ENCODE data around the gene KLF15. TPM values are rescaled to one million over a fixed set of nuclear protein-coding genes. Genes with fewer than 3 reads are reported as not detected.

The KLF15 gene
- total and polyA plus RNA-seq, 2 donors (not counting 1 experiment from before 2014, with no cell fraction given) = 0.10 to 2.2 TPM

DNA sequence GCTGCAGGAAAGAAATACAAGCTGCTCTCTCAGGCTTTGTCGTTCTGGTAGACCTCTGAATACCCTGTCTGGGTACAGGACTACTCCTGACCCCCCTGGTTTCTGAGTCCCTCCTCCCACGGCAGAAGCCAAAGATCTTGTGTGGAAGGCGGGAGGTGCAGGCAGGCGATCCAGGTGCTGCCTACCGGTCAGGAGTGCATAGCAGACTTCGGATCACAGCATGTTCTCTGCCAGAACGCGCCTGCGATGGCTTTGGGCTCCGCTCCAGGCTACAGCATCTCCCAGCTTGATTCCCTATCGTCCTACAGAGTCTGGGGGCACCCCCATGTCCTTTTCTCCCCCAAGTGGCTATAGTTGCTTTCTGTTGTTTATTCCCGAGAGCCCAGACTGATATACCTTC lies 35.0 kb upstream of the KLF15 start:
- 90% methylated on average over 9 of the region's 12 CpGs for WGBS (ENCODE audit: insufficient coverage)
- H3K27ac ChIP-seq (ENCODE audit: low read length in 2 of 2) = no peak overlapping the region
- H3K4me1 ChIP-seq (ENCODE audit: control insufficient read depth in 2 of 2, insufficient read depth in 2 of 2, low read length in 2 of 2) = peaks cover 8 to 17% of the 10 kb centered on the region in 2 donors
- no peak overlapping the region for H3K27ac Mint-ChIP-seq
- no peak overlapping the region for H2AFZ ChIP-seq (ENCODE audit: insufficient read depth, low read depth, low read length, poor library complexity, severe bottlenecking)
- no peak overlapping the region for H3K4me2 ChIP-seq (replicated peaks; ENCODE audit: low read depth, low read length, poor library complexity, severe bottlenecking)
- no peaks in the 10 kb centered on the region for H3K79me2 ChIP-seq (ENCODE audit: control insufficient read depth, insufficient read depth, low read length)
- ChIA-PET CTCF (no interaction called here), POLR2A (no interaction called here)
- peaks cover 0 to 33% (median 7%) of the 10 kb centered on the region in 4 experiments for H3K27me3 ChIP-seq (replicated peaks in 1 of 4; ENCODE audit: control extremely low read depth in 1 of 4, control insufficient read depth in 3 of 4, insufficient read depth in 4 of 4, low read length in 3 of 4)
- H3K9ac ChIP-seq (ENCODE audit: low read length) = no peak overlapping the region
- H3K9me3 ChIP-seq (ENCODE audit: control extremely low read depth in 1 of 3, control insufficient read depth in 2 of 3, insufficient read depth in 1 of 3, low read length in 2 of 3) = peaks cover 0 to 3% (median 0%) of the 10 kb centered on the region in 3 donors
- intact Hi-C loops (cut with micrococcal nuclease) = no loop called here
- no peak overlapping the region for H3K4me3 ChIP-seq (ENCODE audit: control extremely low read depth in 1 of 5, extremely low read depth in 1 of 5, insufficient read depth in 1 of 5, low read depth in 2 of 5, low read length in 4 of 5)
- peaks cover 61% of the 10 kb centered on the region for H3K27me3 Mint-ChIP-seq
- no peaks in the 10 kb centered on the region for H4K20me1 ChIP-seq (ENCODE audit: control insufficient read depth, insufficient read depth, low read length, poor library complexity, severe bottlenecking)
- H3K36me3 ChIP-seq (replicated peaks in 1 of 2; ENCODE audit: control extremely low read depth in 1 of 2, control insufficient read depth in 1 of 2, extremely low read depth in 1 of 2, insufficient read depth in 2 of 2, low read length in 1 of 2) = no peaks in the 10 kb centered on the region
- H3K4me3 Mint-ChIP-seq = no peak overlapping the region
- ATAC-seq (ENCODE audit: low read depth) (no peak), DNase-seq (no peak)
- H3K9me3 Mint-ChIP-seq (ENCODE audit: insufficient read depth) = no peaks in the 10 kb centered on the region
- H3K4me1 Mint-ChIP-seq = peaks cover 23% of the 10 kb centered on the region
- TF ChIP-seq CTCF (IDR thresholded peaks at IDR 0.05) (no peak), EZH2 (IDR thresholded peaks at IDR 0.05; ENCODE audit: borderline replicate concordance, insufficient read depth, low read depth, low read length, poor library complexity, severe bottlenecking) (no peak)

DNA sequence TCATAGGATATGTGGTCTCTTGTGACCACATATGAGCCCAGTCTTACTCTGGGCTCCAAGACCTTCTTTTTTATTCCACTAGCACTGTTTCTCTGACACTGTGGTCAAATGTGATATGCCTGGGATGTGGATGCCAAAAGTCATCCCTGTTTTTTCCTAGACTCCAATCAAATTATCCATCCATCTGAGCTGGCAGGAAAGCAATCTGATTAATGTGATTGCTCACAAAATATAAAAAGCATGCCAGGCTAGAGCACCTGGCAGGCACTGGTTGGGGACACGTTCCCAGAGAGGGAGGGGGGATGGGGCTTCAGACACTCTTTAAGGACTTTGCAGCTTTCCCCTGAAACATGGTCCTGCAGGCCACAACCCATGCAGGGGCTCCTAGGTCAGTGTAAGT lies 34.4 kb upstream of the KLF15 start:
- 86% methylated on average over 1 of the region's 1 CpG for WGBS (ENCODE audit: insufficient coverage)
- CTCF ChIA-PET = interaction anchor here (0.7 kb wide), 1 partner anchor 106 kb away, joined by 3 read pairs; no protein-coding TSS in a partner anchor
- H3K79me2 ChIP-seq (ENCODE audit: control insufficient read depth, insufficient read depth, low read length) = no peaks in the 10 kb centered on the region

More for the DNA sequence above, 34.4 kb upstream of the KLF15 start:
- H3K4me1 ChIP-seq (ENCODE audit: control insufficient read depth in 2 of 2, insufficient read depth in 2 of 2, low read length in 2 of 2) = peaks cover 8 to 17% of the 10 kb centered on the region in 2 donors
- H3K36me3 ChIP-seq (replicated peaks in 1 of 2; ENCODE audit: control extremely low read depth in 1 of 2, control insufficient read depth in 1 of 2, extremely low read depth in 1 of 2, insufficient read depth in 2 of 2, low read length in 1 of 2) = no peaks in the 10 kb centered on the region
- H3K4me1 Mint-ChIP-seq = peaks cover 23% of the 10 kb centered on the region
- no peak overlapping the region for H3K9ac ChIP-seq (ENCODE audit: low read length)
- intact Hi-C loops (cut with micrococcal nuclease) = no loop called here
- DNase-seq = no peak
- no peak for ATAC-seq (ENCODE audit: low read depth)
- H3K27ac ChIP-seq (ENCODE audit: low read length in 2 of 2) = no peak overlapping the region
- peaks cover 0 to under 1% (median 0%) of the 10 kb centered on the region in 3 donors for H3K9me3 ChIP-seq (ENCODE audit: control extremely low read depth in 1 of 3, control insufficient read depth in 2 of 3, insufficient read depth in 1 of 3, low read length in 2 of 3)
- H3K27me3 Mint-ChIP-seq = peaks cover 61% of the 10 kb centered on the region
- H3K9me3 Mint-ChIP-seq (ENCODE audit: insufficient read depth) = no peaks in the 10 kb centered on the region
- no peak for TF ChIP-seq EZH2 (IDR thresholded peaks at IDR 0.05; ENCODE audit: borderline replicate concordance, insufficient read depth, low read depth, low read length, poor library complexity, severe bottlenecking)
- no peak for TF ChIP-seq CTCF (IDR thresholded peaks at IDR 0.05)
- POLR2A ChIA-PET = no interaction called here
- no peak overlapping the region for H3K4me2 ChIP-seq (replicated peaks; ENCODE audit: low read depth, low read length, poor library complexity, severe bottlenecking)
- no peaks in the 10 kb centered on the region for H4K20me1 ChIP-seq (ENCODE audit: control insufficient read depth, insufficient read depth, low read length, poor library complexity, severe bottlenecking)
- H3K4me3 Mint-ChIP-seq = no peak overlapping the region
- peaks cover 0 to 33% (median 7%) of the 10 kb centered on the region in 4 experiments for H3K27me3 ChIP-seq (replicated peaks in 1 of 4; ENCODE audit: control extremely low read depth in 1 of 4, control insufficient read depth in 3 of 4, insufficient read depth in 4 of 4, low read length in 3 of 4)
- H2AFZ ChIP-seq (ENCODE audit: insufficient read depth, low read depth, low read length, poor library complexity, severe bottlenecking) = no peak overlapping the region
- H3K4me3 ChIP-seq (ENCODE audit: control extremely low read depth in 1 of 5, extremely low read depth in 1 of 5, insufficient read depth in 1 of 5, low read depth in 2 of 5, low read length in 4 of 5) = no peak overlapping the region
- no peak overlapping the region for H3K27ac Mint-ChIP-seq

Data from B cell (primary cell).